Caco-2 (cell line): ENCODE results near the gene SDF2L1. TPM values are rescaled to one million over a fixed set of nuclear protein-coding genes. Genes with fewer than 3 reads are reported as not detected.
"Not testable (repeated sequence)": the region's sequence is repeated elsewhere in the genome, so short reads cannot be mapped to it uniquely, and the experiment has no call there.

Experiments used
- BruUV-seq: library from RNA; stranded (reverse); fragments of 400-500 nt; replicated peaks from 2 replicates; lab custom pipeline; 2021; lab: Mats Ljungman, UMichigan
- CTCF ChIA-PET: fragments of 300-600 bp; sonication (Branson Sonifier 250); formaldehyde crosslinking; loops from one replicate; lab custom pipeline; 2022; ENCODE audit warnings: antibody characterized with exemption; lab: Charles Lee
- POLR2A ChIA-PET: fragments of 300-600 bp; sonication (Branson Sonifier 250); formaldehyde crosslinking; loops from one replicate; lab custom pipeline; 2022; ENCODE audit warnings: antibody characterized with exemption; lab: Charles Lee
- DNase-seq, 2 experiments: peaks; one replicate each; pipeline versions ENCODE4 v3.0.0 to v3.0.0-alpha.2; 2020 to 2022
- H3K27me3 ChIP-seq: replicated peaks from 2 replicates; pipeline ENCODE4 v1.6.0; 2011; ENCODE audit warnings: low read length; ENCODE audit not compliant: control insufficient read depth, insufficient read depth
- H3K36me3 ChIP-seq: 2 replicates; pipeline ENCODE4 v1.5.1; 2011; ENCODE audit warnings: low read length; ENCODE audit not compliant: control insufficient read depth, insufficient read depth
- H3K4me1 ChIP-seq: fragments of 250-450 bp; sonication (Bioruptor Pico); 2 replicates; pipeline ENCODE4 v1.5.1; 2020; ENCODE audit warnings: mild to moderate bottlenecking
- H3K4me3 ChIP-seq: 2 replicates; pipeline ENCODE4 v1.5.1; 2011; ENCODE audit warnings: low read depth, mild to moderate bottlenecking, control low read depth, low read length
- H3K9me3 ChIP-seq: fragments of 250-450 bp; sonication (Bioruptor Pico); 2 replicates; pipeline ENCODE4 v1.5.1; 2020; ENCODE audit warnings: mild to moderate bottlenecking, moderate library complexity
- H3K27ac Mint-ChIP-seq: one replicate; pipeline ENCODE4 v1.8.0; 2022; ENCODE audit warnings: mixed read lengths; ENCODE audit not compliant: unreplicated experiment
- H3K27me3 Mint-ChIP-seq: one replicate; pipeline ENCODE4 v1.8.0; 2022; ENCODE audit warnings: mixed read lengths; ENCODE audit not compliant: insufficient read depth, unreplicated experiment
- H3K36me3 Mint-ChIP-seq: one replicate; pipeline ENCODE4 v1.8.0; 2022; ENCODE audit warnings: mild to moderate bottlenecking, mixed read lengths; ENCODE audit not compliant: insufficient read depth, unreplicated experiment
- H3K4me1 Mint-ChIP-seq: one replicate; pipeline ENCODE4 v1.8.0; 2022; ENCODE audit warnings: low read depth, mixed read lengths; ENCODE audit not compliant: unreplicated experiment
- H3K4me3 Mint-ChIP-seq: one replicate; pipeline ENCODE4 v1.8.0; 2022; ENCODE audit warnings: mild to moderate bottlenecking, moderate library complexity, mixed read lengths; ENCODE audit not compliant: unreplicated experiment
- H3K9me3 Mint-ChIP-seq: one replicate; pipeline ENCODE4 v1.8.0; 2022; ENCODE audit warnings: mixed read lengths; ENCODE audit not compliant: unreplicated experiment
- CTCF ChIP-seq, 2 experiments: fragments of 200-600 bp in 1 of 2; IDR thresholded peaks; 1 replicate in 1 of 2; 2 replicates in 1 of 2; pipeline versions ENCODE4 v1.5.1 to v1.8.0; 2011 to 2022; ENCODE audit warnings: antibody characterized with exemption in 1 of 2, control low read depth in 1 of 2, inconsistent platforms in 1 of 2, low read depth in 1 of 2, low read length in 1 of 2, mild to moderate bottlenecking in 1 of 2, moderate library complexity in 1 of 2; ENCODE audit not compliant: insufficient read depth in 1 of 2, severe bottlenecking in 1 of 2, unreplicated experiment in 1 of 2
- intact Hi-C: fragments of 100-400 bp; cut with micrococcal nuclease; formaldehyde crosslinking; loops from one replicate; pipeline ENCODE4 v1.10.0; 2022; ENCODE audit not compliant: unreplicated experiment
- total RNA-seq: library from RNA; stranded (reverse); gene quantifications from 2 replicates; pipeline ENCODE4 v1.2.3, GENCODE V29; 2022

The SDF2L1 gene
- total RNA-seq, 1 experiment from 2014 or later: 48.5 TPM

- no peak overlapping the region for H3K27ac Mint-ChIP-seq
- BruUV-seq: no TSS peak
- Histone ChIP-seq H3K27me3 (no peaks in the 10 kb centered on the region), H3K9me3 (no peaks in the 10 kb centered on the region), H3K4me1 (no peaks in the 10 kb centered on the region), H3K4me3 (no peak overlapping the region), H3K36me3 (peaks cover 1% of the 10 kb centered on the region)
- no peaks in the 10 kb centered on the region for H3K27me3 Mint-ChIP-seq
- peaks cover 5% of the 10 kb centered on the region for H3K4me1 Mint-ChIP-seq
- DNase-seq: no peak
- TF ChIP-seq CTCF (IDR thresholded peaks at IDR 0.05; ENCODE audit: insufficient read depth in 1 of 2, low read depth in 1 of 2, low read length in 1 of 2, severe bottlenecking in 1 of 2, unreplicated experiment in 1 of 2): no peak
- CTCF ChIA-PET: interaction anchor here (0.8 kb wide), 1 partner anchor 25 kb away, joined by 8 read pairs; no protein-coding TSS in a partner anchor
- peaks cover 40% of the 10 kb centered on the region for H3K36me3 Mint-ChIP-seq
- intact Hi-C loops: no loop called here
- no peaks in the 10 kb centered on the region for H3K9me3 Mint-ChIP-seq
- POLR2A ChIA-PET: no interaction called here
- no peak overlapping the region for H3K4me3 Mint-ChIP-seq
Measured at GRCh38 chr22:21603973-21604372, 38.1 kb upstream of the SDF2L1 start.

DNA sequence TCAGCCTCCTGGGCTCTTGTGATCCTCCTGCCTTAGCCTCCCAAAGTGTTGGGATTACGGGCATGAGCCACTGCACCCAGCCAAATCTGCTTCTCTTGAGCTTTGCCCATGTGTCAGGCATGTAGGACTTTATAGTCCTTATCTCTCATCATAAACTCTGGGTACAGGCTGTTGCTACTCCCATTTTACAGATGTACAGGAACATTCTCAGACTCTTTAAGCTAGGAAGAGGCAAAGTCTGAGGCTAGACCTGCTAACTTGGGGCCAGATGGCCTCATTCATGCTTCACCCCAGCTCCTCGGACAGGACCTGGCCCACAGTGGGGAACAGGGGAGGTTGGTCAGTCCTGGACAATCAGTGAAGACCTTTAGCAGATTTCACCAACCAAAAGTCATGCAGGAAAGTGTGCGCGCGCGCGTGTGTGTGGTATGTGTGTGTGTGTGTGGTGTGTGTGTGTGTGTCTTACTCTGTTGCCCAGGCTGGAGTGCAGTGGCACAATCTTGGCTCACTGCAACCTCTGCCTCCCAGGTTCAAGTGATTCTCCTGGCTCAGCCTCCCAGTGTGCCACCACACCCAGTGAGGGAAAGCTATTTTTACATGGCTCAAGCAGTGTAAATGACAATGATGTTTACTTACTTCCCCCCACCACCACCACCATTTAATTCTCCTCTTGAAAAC, 36.1 kb upstream of the SDF2L1 start:
- Histone ChIP-seq H3K9me3 (no peaks in the 10 kb centered on the region), H3K4me3 (no peak overlapping the region), H3K36me3 (peaks cover 1% of the 10 kb centered on the region), H3K4me1 (no peaks in the 10 kb centered on the region), H3K27me3 (no peaks in the 10 kb centered on the region)
- no TSS peak for BruUV-seq
- intact Hi-C loops: no loop called here
- Mint-ChIP-seq H3K4me3 (no peak overlapping the region), H3K27ac (no peak overlapping the region), H3K27me3 (no peaks in the 10 kb centered on the region), H3K36me3 (peaks cover 48% of the 10 kb centered on the region), H3K4me1 (no peaks in the 10 kb centered on the region), H3K9me3 (no peaks in the 10 kb centered on the region)
- CTCF ChIA-PET: interaction anchor here (1.1 kb wide), 1 partner anchor 35 kb away, joined by 3 read pairs; no protein-coding TSS in a partner anchor
- POLR2A ChIA-PET: no interaction called here
- no peak for DNase-seq
- no peak for TF ChIP-seq CTCF (IDR thresholded peaks at IDR 0.05; ENCODE audit: insufficient read depth in 1 of 2, low read depth in 1 of 2, low read length in 1 of 2, severe bottlenecking in 1 of 2, unreplicated experiment in 1 of 2)

GRCh38 chr22:21606775-21607174, 35.3 kb upstream of the SDF2L1 start:
- Mint-ChIP-seq H3K36me3 (peaks cover 48% of the 10 kb centered on the region), H3K27ac (peak overlapping the region; percentile 53), H3K4me1 (no peaks in the 10 kb centered on the region), H3K4me3 (no peak overlapping the region), H3K27me3 (no peaks in the 10 kb centered on the region), H3K9me3 (no peaks in the 10 kb centered on the region)
- no peaks in the 10 kb centered on the region for H3K9me3 ChIP-seq
- no peak for DNase-seq
- no TSS peak for BruUV-seq
- CTCF ChIA-PET: interaction anchor here (1.1 kb wide), 1 partner anchor 35 kb away, joined by 3 read pairs; no protein-coding TSS in a partner anchor
- no peak for TF ChIP-seq CTCF (IDR thresholded peaks at IDR 0.05; ENCODE audit: insufficient read depth in 1 of 2, low read depth in 1 of 2, low read length in 1 of 2, severe bottlenecking in 1 of 2, unreplicated experiment in 1 of 2)
- intact Hi-C loops: no loop called here
- no peak overlapping the region for H3K4me3 ChIP-seq
- peaks cover 3% of the 10 kb centered on the region for H3K36me3 ChIP-seq
- no peaks in the 10 kb centered on the region for H3K27me3 ChIP-seq
- H3K4me1 ChIP-seq: no peaks in the 10 kb centered on the region
- POLR2A ChIA-PET: no interaction called here

- H3K36me3 Mint-ChIP-seq: peaks cover 60% of the 10 kb centered on the region
- CTCF ChIA-PET: interaction anchor here (0.6 kb wide), 1 partner anchor 13 kb away, joined by 3 read pairs; no protein-coding TSS in a partner anchor
- POLR2A ChIA-PET, H3K27me3 Mint-ChIP-seq, BruUV-seq, H3K4me3 ChIP-seq, H3K9me3 Mint-ChIP-seq, H3K9me3 ChIP-seq, intact Hi-C loops, H3K27ac Mint-ChIP-seq, H3K36me3 ChIP-seq, H3K27me3 ChIP-seq, H3K4me1 Mint-ChIP-seq, H3K4me1 ChIP-seq, H3K4me3 Mint-ChIP-seq, DNase-seq: not testable (repeated sequence)
Measured at GRCh38 chr22:21609556-21610157, 32.4 kb upstream of the SDF2L1 start.
